Ovary (tissue), 9 donors: ENCODE results near the gene IPCEF1. TPM values are rescaled to one million over a fixed set of nuclear protein-coding genes. Genes with fewer than 3 reads are reported as not detected.
"Not testable (repeated sequence)": the region's sequence is repeated elsewhere in the genome, so short reads cannot be mapped to it uniquely, and the experiment has no call there.

Source experiments
- DNase-seq, 5 donors: peaks; one replicate each; pipeline ENCODE4 v3.0.0-alpha.2; 2019 to 2020
- H3K27ac ChIP-seq, 2 donors: fragments of 200-600 bp; one replicate each; pipeline versions ENCODE4 v1.5.1 to v1.8.0; 2019 to 2022
- H3K27me3 ChIP-seq: fragments of 200-600 bp; one replicate; pipeline ENCODE4 v1.8.0; 2022
- H3K36me3 ChIP-seq: fragments of 200-600 bp; sonication (generic); one replicate; pipeline ENCODE4 v1.5.1; 2019
- H3K4me1 ChIP-seq: one replicate; pipeline ENCODE4 v1.8.1; 2013; ENCODE audit warnings: mild to moderate bottlenecking, moderate library complexity; ENCODE audit not compliant: insufficient read depth
- H3K4me3 ChIP-seq: fragments of 200-600 bp; sonication (generic); one replicate; pipeline ENCODE4 v1.5.1; 2017
- H3K9me3 ChIP-seq, 2 donors: fragments of 200-600 bp in 1 of 2; sonication (generic) in 1 of 2; one replicate each; pipeline versions ENCODE4 v1.5.1 to v1.8.1; 2013 to 2019; ENCODE audit warnings: mild to moderate bottlenecking in 1 of 2, moderate library complexity in 1 of 2
- EP300 ChIP-seq: sonication (generic); formaldehyde crosslinking; IDR thresholded peaks from one replicate; pipeline ENCODE4 v1.6.1; 2017; ENCODE audit warnings: antibody characterized with exemption
- POLR2A ChIP-seq: fragments of 450-650 bp; IDR thresholded peaks from one replicate; pipeline ENCODE4 v1.6.1; 2017; ENCODE audit warnings: antibody characterized with exemption, mild to moderate bottlenecking, moderate library complexity
- WGBS, 3 donors: extraction: QIAGEN DNeasy Blood & Tissue Kit in 1 of 3; methylation state at CpG; one replicate each; pipeline versions ENCODE4 v1.1.5 to v1.1.7; 2013 to 2017; 5-methylcytosine and 5-hydroxymethylcytosine counted together
- intact Hi-C, 4 donors: fragments of 100-400 bp; cut with DNase I; formaldehyde crosslinking; loops; one replicate each; pipeline versions ENCODE4 v1.11.0 to v1.15.1; 2022 to 2023
- polyA plus RNA-seq, 2 donors: library from polyadenylated mRNA; stranded (reverse); fragments of 200-250 nt in 1 of 2; fragments of 350-450 nt in 1 of 2; fragmentation: Illumina TruSeq in 1 of 2; extraction: RNeasy Lipid Tissue Mini Kit (QIAGEN cat#74804) in 1 of 2; gene quantifications; one replicate each; pipeline ENCODE4 v1.2.3, GENCODE V29; 2013 to 2014
- total RNA-seq, 7 donors: library from RNA; depleted of rRNA in 2 of 7; stranded (reverse); fragments of >200 nt in 2 of 7; fragmentation: NEBNext Ultra II Directional in 3 of 7; extraction: Animal tissue kit (Norgen Biotek cat#: 25700) in 3 of 7; gene quantifications; one replicate each; pipeline versions ENCODE4 v1.1.0 to v1.2.4, GENCODE V29; 2016 to 2023
- TF ChIP-seq, protein P1 (sequence below), 3 donors: fragments of 450-650 bp in 2 of 3; fragments of 200-600 bp in 1 of 3; IDR thresholded peaks; one replicate each; pipeline versions ENCODE4 v1.5.1 to v1.8.0; 2016 to 2022; ENCODE audit warnings: antibody characterized with exemption in 3 of 3, mild to moderate bottlenecking in 1 of 3
- donor health status: DM: no; HTN: no; CAD: no; lungs with moderate emphysema.
- donor health status: DM: no; HTN: no; CAD: no.
- donor health status: Bipolar disorder and iron deficiency.
- donor health status: DM: yes; HTN: yes; CAD: no.
- donor health status: DM: no; HTN: no; CAD: no.
- donor health status: DM: yes; HTN: yes; CAD: no.

The IPCEF1 gene
- total and polyA plus RNA-seq, 9 donors = 1.3 to 3.4 (median 1.9) TPM

DNA sequence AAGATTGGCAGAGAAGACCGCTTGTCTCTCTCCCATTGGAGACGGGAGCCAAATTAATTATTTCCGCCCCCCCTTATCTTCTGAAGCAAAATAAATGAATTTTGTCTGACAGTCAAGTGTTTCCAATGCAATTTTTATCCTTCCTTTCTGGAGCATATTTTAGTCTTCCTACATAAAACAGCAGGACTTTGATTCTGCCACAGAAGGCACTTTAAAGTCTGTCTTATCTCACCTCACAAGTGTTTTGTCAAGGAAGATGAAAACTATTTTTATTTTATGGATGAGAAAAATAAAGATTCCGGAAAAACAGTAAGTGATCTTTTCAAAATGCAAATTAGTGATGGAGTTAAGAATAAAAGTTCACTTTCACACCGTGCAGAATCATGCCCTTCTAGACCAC is 177.2 kb downstream of the IPCEF1 start:
- no peaks in the 10 kb centered on the region for H3K27me3 ChIP-seq
- DNase-seq = no peak
- intact Hi-C loops = no loop called here
- H3K36me3 ChIP-seq = no peaks in the 10 kb centered on the region
- WGBS, 3 donors = 56 to 64% (median 62%) methylated on average over 5 of the region's 5 CpGs
- H3K4me3 ChIP-seq = no peak overlapping the region
- no peaks in the 10 kb centered on the region for H3K9me3 ChIP-seq
- TF ChIP-seq EP300 = no peak
- TF ChIP-seq POLR2A = no peak
- TF ChIP-seq, protein P1, sequence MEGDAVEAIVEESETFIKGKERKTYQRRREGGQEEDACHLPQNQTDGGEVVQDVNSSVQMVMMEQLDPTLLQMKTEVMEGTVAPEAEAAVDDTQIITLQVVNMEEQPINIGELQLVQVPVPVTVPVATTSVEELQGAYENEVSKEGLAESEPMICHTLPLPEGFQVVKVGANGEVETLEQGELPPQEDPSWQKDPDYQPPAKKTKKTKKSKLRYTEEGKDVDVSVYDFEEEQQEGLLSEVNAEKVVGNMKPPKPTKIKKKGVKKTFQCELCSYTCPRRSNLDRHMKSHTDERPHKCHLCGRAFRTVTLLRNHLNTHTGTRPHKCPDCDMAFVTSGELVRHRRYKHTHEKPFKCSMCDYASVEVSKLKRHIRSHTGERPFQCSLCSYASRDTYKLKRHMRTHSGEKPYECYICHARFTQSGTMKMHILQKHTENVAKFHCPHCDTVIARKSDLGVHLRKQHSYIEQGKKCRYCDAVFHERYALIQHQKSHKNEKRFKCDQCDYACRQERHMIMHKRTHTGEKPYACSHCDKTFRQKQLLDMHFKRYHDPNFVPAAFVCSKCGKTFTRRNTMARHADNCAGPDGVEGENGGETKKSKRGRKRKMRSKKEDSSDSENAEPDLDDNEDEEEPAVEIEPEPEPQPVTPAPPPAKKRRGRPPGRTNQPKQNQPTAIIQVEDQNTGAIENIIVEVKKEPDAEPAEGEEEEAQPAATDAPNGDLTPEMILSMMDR (IDR thresholded peaks at IDR 0.05) = no peak
- H3K27ac ChIP-seq = no peak overlapping the region
- peaks cover 2% of the 10 kb centered on the region for H3K4me1 ChIP-seq

DNA sequence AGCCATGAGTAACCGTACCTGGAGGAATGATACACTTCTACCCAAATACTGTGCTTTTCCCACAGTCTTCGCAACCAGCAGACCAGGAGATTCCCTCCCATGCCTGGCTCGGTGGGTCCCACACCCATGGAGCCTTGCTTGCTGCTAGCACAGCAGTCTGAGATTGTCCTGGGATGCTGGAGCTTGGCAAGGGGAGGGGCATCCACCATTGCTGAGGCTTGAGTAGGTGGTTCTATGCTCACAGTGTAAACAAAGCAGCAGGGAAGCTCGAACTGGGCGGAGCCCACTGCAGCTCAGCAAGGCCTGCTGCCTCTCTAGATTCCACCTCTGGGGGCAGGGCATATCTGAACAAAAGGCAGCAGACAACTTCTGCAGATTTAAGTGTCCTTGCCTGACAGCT is 184.2 kb downstream of the IPCEF1 start:
- H3K9me3 ChIP-seq, H3K4me1 ChIP-seq, H3K27ac ChIP-seq, intact Hi-C loops, H3K27me3 ChIP-seq, H3K36me3 ChIP-seq, H3K4me3 ChIP-seq, DNase-seq: not testable (repeated sequence)
- 67 to 90% (median 90%) methylated on average over 5 of the region's 5 CpGs for WGBS, 3 donors

DNA sequence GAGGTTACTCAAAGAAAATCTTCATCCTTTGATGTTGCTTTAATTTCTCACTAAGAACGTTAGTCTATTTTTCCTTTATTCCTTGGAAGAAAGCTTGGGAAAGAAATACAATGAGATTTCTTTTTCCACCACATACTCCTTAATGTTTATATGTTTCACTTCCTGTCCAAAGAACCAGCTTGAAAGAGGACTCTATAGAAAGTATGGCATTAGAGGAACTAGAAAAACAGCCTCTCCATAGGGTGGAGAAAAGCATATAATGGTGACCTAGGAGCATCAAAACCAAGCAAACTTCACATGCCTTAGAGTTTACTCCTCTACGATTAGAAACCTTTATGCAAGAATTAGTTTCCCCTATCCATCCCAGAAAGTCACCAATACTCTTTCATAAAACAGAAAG is 186.5 kb downstream of the IPCEF1 start:
- no peak for DNase-seq
- TF ChIP-seq EP300 = no peak
- no peak for TF ChIP-seq POLR2A
- TF ChIP-seq, protein P1 (IDR thresholded peaks at IDR 0.05) = no peak
- Histone ChIP-seq H3K4me3 (no peak overlapping the region), H3K36me3 (no peaks in the 10 kb centered on the region), H3K9me3 (no peaks in the 10 kb centered on the region), H3K4me1 (no peaks in the 10 kb centered on the region), H3K27ac (no peak overlapping the region), H3K27me3 (no peaks in the 10 kb centered on the region)
- intact Hi-C loops = no loop called here
- 66 to 81% (median 71%) methylated on average over 2 of the region's 2 CpGs for WGBS, 3 donors

DNA sequence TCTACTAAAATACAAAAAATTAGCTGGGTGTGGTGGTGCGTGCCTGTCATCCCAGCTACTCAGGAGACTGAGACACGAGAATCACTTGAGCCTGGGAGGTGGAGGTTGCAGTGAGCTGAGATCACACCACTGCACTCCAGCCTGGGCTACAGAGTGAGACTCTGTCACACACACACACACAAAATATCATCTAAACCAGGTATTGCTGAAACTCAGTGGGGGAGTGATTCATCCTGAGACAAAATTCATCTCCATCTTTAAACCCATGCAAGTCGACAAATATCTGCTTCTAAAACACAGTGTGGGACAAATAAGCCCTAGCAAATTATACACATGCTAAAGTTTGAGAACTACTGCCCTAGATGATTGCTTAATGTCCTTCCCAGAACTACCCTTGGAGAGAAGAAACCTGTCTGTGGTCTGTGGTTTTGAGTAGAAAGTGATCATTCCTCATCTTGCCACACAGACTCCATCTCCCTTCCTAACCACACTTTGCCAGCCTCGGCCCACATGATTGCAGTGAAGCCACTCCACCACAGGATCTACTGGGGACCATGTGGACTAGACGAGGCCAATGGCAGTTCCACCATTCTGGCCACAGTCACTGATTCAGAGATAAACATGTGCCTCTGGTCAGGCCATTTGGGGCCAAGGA is 187.3 kb downstream of the IPCEF1 start:
- intact Hi-C loops = no loop called here
- H3K27me3 ChIP-seq = no peaks in the 10 kb centered on the region

DNA sequence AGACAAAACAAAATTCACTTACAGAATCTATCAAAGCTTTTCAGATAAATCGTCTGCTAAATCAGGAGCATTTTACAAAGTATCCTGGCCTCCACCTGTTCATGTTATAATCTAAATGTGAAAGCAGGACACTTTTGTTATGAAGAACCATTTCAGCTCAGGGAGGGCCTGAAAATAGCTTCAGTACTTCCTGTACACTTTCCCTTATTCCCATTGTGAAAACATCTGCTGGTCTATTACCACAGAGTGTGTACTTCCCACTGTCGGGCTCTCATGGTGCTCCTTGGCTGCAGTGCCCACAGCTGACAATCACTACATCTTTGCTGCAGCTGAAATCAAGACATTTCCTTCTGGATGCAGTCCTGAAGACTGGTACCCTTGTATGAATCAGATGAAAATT is 189.5 kb downstream of the IPCEF1 start:
- intact Hi-C loops = no loop called here
- no peaks in the 10 kb centered on the region for H3K9me3 ChIP-seq
- H3K27me3 ChIP-seq = no peaks in the 10 kb centered on the region
- TF ChIP-seq EP300 (no peak), POLR2A (no peak)
- TF ChIP-seq, protein P1 (IDR thresholded peaks at IDR 0.05) = no peak
- DNase-seq = no peak
- no peak overlapping the region for H3K4me3 ChIP-seq
- no peaks in the 10 kb centered on the region for H3K4me1 ChIP-seq
- no peaks in the 10 kb centered on the region for H3K36me3 ChIP-seq
- H3K27ac ChIP-seq = no peak overlapping the region
- 57 to 72% (median 64%) methylated on average over 2 of the region's 2 CpGs for WGBS, 3 donors

More for the DNA sequence above, 187.3 kb downstream of the IPCEF1 start:
- Histone ChIP-seq H3K9me3 (no peaks in the 10 kb centered on the region), H3K4me1 (no peaks in the 10 kb centered on the region), H3K27ac (no peak overlapping the region), H3K36me3 (no peaks in the 10 kb centered on the region), H3K4me3 (no peak overlapping the region)
- WGBS, 3 donors = 93 to 95% (median 94%) methylated on average over 5 of the region's 5 CpGs
- DNase-seq = no peak
- TF ChIP-seq, protein P1 (IDR thresholded peaks at IDR 0.05) = no peak
- TF ChIP-seq POLR2A = no peak
- TF ChIP-seq EP300 = no peak
